Progenitor cell of endocrine pancreas (in vitro differentiated cells): ENCODE data around the gene TGFB2. TPM values are rescaled to one million over a fixed set of nuclear protein-coding genes. Genes with fewer than 3 reads are reported as not detected.
A peak's percentile ranks its signal among the peaks of the same experiment; 100 is the strongest.

Source experiments
- DNase-seq: peaks from one replicate; pipeline ENCODE4 v3.0.0; 2021; ENCODE audit warnings: low spot score; ENCODE audit not compliant: unreplicated experiment
- H3K27ac Mint-ChIP-seq: 2 replicates; pipeline ENCODE4 v1.8.0; 2021; ENCODE audit warnings: mild to moderate bottlenecking, moderate library complexity, mixed read lengths
- H3K27me3 Mint-ChIP-seq: 2 replicates; pipeline ENCODE4 v1.8.0; 2021; ENCODE audit warnings: mixed read lengths
- H3K36me3 Mint-ChIP-seq: 2 replicates; pipeline ENCODE4 v1.8.0; 2022; ENCODE audit warnings: mixed read lengths; ENCODE audit not compliant: insufficient read depth
- H3K4me1 Mint-ChIP-seq: 2 replicates; pipeline ENCODE4 v1.8.0; 2021; ENCODE audit warnings: low read depth, mixed read lengths
- H3K4me3 Mint-ChIP-seq: 2 replicates; pipeline ENCODE4 v1.8.0; 2021; ENCODE audit warnings: low read depth, mild to moderate bottlenecking, moderate library complexity, mixed read lengths
- H3K9me3 Mint-ChIP-seq: 2 replicates; pipeline ENCODE4 v1.8.0; 2021; ENCODE audit warnings: low read depth, mixed read lengths
- CTCF ChIP-seq: fragments of 200-600 bp; sonication (generic); IDR thresholded peaks from one replicate; pipeline ENCODE4 v1.5.0; 2021; ENCODE audit warnings: antibody characterized with exemption, mild to moderate bottlenecking; ENCODE audit not compliant: unreplicated experiment
- total RNA-seq: library from RNA; stranded (reverse); gene quantifications from 2 replicates; pipeline ENCODE4 v1.2.1, GENCODE V29; 2021

Gene TGFB2
- total RNA-seq, 1 donor from 2014 or later = 26.4 TPM

GRCh38 chr1:218299416-218299815, 45.7 kb upstream of the TGFB2 start:
- Mint-ChIP-seq H3K27me3 (no peaks in the 10 kb centered on the region), H3K27ac (no peak overlapping the region), H3K9me3 (no peaks in the 10 kb centered on the region), H3K4me3 (no peak overlapping the region), H3K4me1 (peaks cover 41% of the 10 kb centered on the region), H3K36me3 (no peaks in the 10 kb centered on the region)
- DNase-seq = no peak
- peak; percentile 59 for TF ChIP-seq CTCF

DNA sequence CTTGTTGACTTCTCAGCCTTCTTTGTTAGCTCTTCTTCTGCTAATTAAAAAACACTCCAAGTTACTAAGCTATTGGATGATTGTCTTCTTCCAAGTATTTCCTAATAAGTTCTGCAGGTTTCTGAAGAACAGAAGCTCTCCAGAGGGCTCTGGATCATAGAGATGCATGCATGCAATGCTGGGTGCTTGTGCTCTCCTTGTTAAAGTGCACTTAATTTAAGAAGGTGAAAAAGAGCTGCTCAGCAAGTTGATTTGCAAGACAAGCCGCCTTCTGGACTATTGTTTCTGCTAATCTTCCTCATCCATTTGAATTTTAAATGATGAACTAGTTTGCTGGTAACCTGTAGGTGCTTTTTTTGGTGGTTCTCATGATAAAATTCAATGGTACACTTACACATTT, 43.9 kb upstream of the TGFB2 start:
- H3K36me3 Mint-ChIP-seq = peaks cover 2% of the 10 kb centered on the region
- no peak overlapping the region for H3K27ac Mint-ChIP-seq
- TF ChIP-seq CTCF = no peak

GRCh38 chr1:218302155-218302554, 43.0 kb upstream of the TGFB2 start:
- H3K4me3 Mint-ChIP-seq = no peak overlapping the region
- H3K27ac Mint-ChIP-seq = peak overlapping the region; percentile 57
- peaks cover 40% of the 10 kb centered on the region for H3K4me1 Mint-ChIP-seq
- H3K36me3 Mint-ChIP-seq = peaks cover 3% of the 10 kb centered on the region
- no peak for TF ChIP-seq CTCF
- no peaks in the 10 kb centered on the region for H3K9me3 Mint-ChIP-seq
- no peaks in the 10 kb centered on the region for H3K27me3 Mint-ChIP-seq
- no peak for DNase-seq

More for the DNA sequence above, 43.9 kb upstream of the TGFB2 start:
- Mint-ChIP-seq H3K4me1 (peaks cover 44% of the 10 kb centered on the region), H3K27me3 (no peaks in the 10 kb centered on the region), H3K4me3 (no peak overlapping the region), H3K9me3 (no peaks in the 10 kb centered on the region)
- no peak for DNase-seq

DNA sequence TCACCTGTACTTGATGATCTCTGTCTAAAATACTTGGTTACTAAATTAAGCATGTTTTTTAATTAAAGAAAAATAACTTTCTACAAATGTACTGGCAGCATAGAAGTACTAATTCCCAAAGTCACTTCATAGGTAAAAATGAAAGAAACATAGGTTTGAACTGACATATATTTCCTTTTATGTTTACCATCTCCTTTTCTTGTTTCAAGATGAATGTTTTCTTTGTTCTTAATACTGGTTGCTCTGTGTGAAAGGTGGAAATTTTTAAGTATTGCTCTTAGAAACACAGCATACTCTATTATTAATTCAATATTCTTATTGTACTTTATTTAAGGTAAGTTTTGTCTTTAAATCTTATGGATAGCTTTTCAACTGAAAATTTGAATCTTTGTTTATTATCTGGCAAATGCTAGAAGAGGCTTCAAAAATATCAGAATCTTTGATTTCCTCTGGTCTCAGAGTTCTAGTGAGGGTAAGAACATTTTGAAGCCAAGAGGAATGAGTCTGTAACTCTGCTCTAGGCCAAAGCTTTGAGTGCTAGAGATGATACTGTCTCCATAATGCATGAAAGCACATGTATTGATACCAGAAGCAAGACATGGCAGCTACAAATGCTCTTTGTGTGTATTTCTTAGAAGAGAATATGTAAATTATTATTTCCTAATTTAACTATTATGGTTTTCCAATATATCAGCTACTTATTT, 41.8 kb upstream of the TGFB2 start:
- Mint-ChIP-seq H3K4me1 (peaks cover 32% of the 10 kb centered on the region), H3K9me3 (no peaks in the 10 kb centered on the region), H3K27me3 (no peaks in the 10 kb centered on the region), H3K27ac (no peak overlapping the region), H3K36me3 (peaks cover 8% of the 10 kb centered on the region), H3K4me3 (no peak overlapping the region)
- TF ChIP-seq CTCF = no peak
- no peak for DNase-seq

- no peaks in the 10 kb centered on the region for H3K9me3 Mint-ChIP-seq
- H3K27ac Mint-ChIP-seq = peak overlapping the region; percentile 67
- no peak overlapping the region for H3K4me3 Mint-ChIP-seq
- no peak for TF ChIP-seq CTCF
- peaks cover 27% of the 10 kb centered on the region for H3K4me1 Mint-ChIP-seq
- no peaks in the 10 kb centered on the region for H3K27me3 Mint-ChIP-seq
- no peak for DNase-seq
- H3K36me3 Mint-ChIP-seq = peaks cover 10% of the 10 kb centered on the region
Measured at GRCh38 chr1:218304281-218305039, 40.7 kb upstream of the TGFB2 start.
